Endothelial cell of umbilical vein (primary cell): ENCODE data around the gene MUC4. TPM values are rescaled to one million over a fixed set of nuclear protein-coding genes. Genes with fewer than 3 reads are reported as not detected.

Experiments used
- BruUV-seq: library from RNA; stranded (reverse); fragments of 400-500 nt; replicated peaks from 2 replicates; lab custom pipeline; 2021; lab: Mats Ljungman, UMichigan
- CTCF ChIA-PET: fragments of 300-600, 350-600 bp; sonication (Branson Sonifier 250); formaldehyde crosslinking; loops from one replicate; lab custom pipeline; 2021; ENCODE audit warnings: antibody characterized with exemption, inconsistent platforms; lab: Charles Lee
- POLR2A ChIA-PET: fragments of 300-600, 350-600 bp; sonication (Branson Sonifier 250); formaldehyde crosslinking; loops from one replicate; lab custom pipeline; 2021; ENCODE audit warnings: antibody characterized with exemption, inconsistent platforms; lab: Charles Lee
- DNase-seq: peaks from one replicate; pipeline ENCODE4 v3.0.0-alpha.2; 2011; ENCODE audit warnings: low read depth, low spot score
- FAIRE-seq: peaks from 2 replicates; lab custom pipeline; 2011; peaks lifted over from hg19 to GRCh38; lab: Jason Lieb, UNC
- H2AFZ ChIP-seq: 2 replicates; pipeline ENCODE4 v1.6.0; 2012; ENCODE audit warnings: low read depth, low read length, control low read depth, inconsistent platforms
- H3K27ac ChIP-seq: 2 replicates; pipeline ENCODE4 v1.5.1; 2011; ENCODE audit warnings: low read depth, mild to moderate bottlenecking, control low read depth, low read length, moderate library complexity; ENCODE audit not compliant: insufficient read depth
- H3K27me3 ChIP-seq, 2 experiments: 2 replicates each; pipeline versions ENCODE4 v1.6.0 to v1.6.1; 2011; ENCODE audit warnings: low read length in 2 of 2, mixed read lengths in 1 of 2; ENCODE audit not compliant: control insufficient read depth in 2 of 2, insufficient read depth in 2 of 2
- H3K36me3 ChIP-seq, 2 experiments: 2 replicates in 1 of 2; 3 replicates in 1 of 2; pipeline ENCODE4 v1.5.1; 2011; ENCODE audit warnings: low read length in 2 of 2, mild to moderate bottlenecking in 1 of 2, moderate library complexity in 1 of 2; ENCODE audit not compliant: control insufficient read depth in 2 of 2, insufficient read depth in 2 of 2; ENCODE audit errors: extremely low read depth in 1 of 2
- H3K4me1 ChIP-seq: 3 replicates; pipeline ENCODE4 v1.5.1; 2011; ENCODE audit warnings: mild to moderate bottlenecking, low read length; ENCODE audit not compliant: control insufficient read depth, insufficient read depth; ENCODE audit errors: extremely low read depth
- H3K4me2 ChIP-seq: 2 replicates; pipeline ENCODE4 v1.6.1; 2011; ENCODE audit warnings: low read length, control low read depth, mixed read lengths; ENCODE audit not compliant: insufficient read depth
- H3K4me3 ChIP-seq, 3 experiments: fragments of 200-600 bp in 1 of 3; sonication (generic), shearing (Covaris generic) in 1 of 3; replicated peaks in 1 of 3; 2 replicates each; pipeline ENCODE4 v1.5.1; 2011 to 2016; ENCODE audit warnings: control low read depth in 3 of 3, low read length in 3 of 3, mild to moderate bottlenecking in 2 of 3, inconsistent platforms in 1 of 3, low read depth in 1 of 3, moderate library complexity in 1 of 3; ENCODE audit not compliant: insufficient read depth in 1 of 3
- H3K79me2 ChIP-seq: 2 replicates; pipeline ENCODE4 v1.6.0; 2012; ENCODE audit warnings: low read length, inconsistent platforms; ENCODE audit not compliant: control insufficient read depth, insufficient read depth
- H3K9ac ChIP-seq: replicated peaks from 2 replicates; pipeline ENCODE3; 2011; ENCODE audit warnings: low read length, control low read depth; ENCODE audit not compliant: insufficient read depth; ENCODE audit errors: extremely low read depth
- H3K9me1 ChIP-seq: replicated peaks from 3 replicates; pipeline ENCODE4 v1.6.0; 2011; ENCODE audit warnings: mild to moderate bottlenecking, low read length; ENCODE audit not compliant: control insufficient read depth, insufficient read depth; ENCODE audit errors: extremely low read depth
- H3K9me3 ChIP-seq: replicated peaks from 2 replicates; pipeline ENCODE4 v1.5.1; 2012; ENCODE audit warnings: low read length, inconsistent platforms; ENCODE audit not compliant: control insufficient read depth, insufficient read depth
- H4K20me1 ChIP-seq: replicated peaks from 2 replicates; pipeline ENCODE3; 2011; ENCODE audit warnings: mild to moderate bottlenecking, low read length; ENCODE audit not compliant: control insufficient read depth, insufficient read depth; ENCODE audit errors: extremely low read depth
- CTCF ChIP-seq, 2 donors: IDR thresholded peaks; 1 replicate in 1 of 2; 2 replicates in 1 of 2; pipeline ENCODE4 v1.5.1; 2011; ENCODE audit warnings: low read length in 2 of 2, mild to moderate bottlenecking in 2 of 2, moderate library complexity in 2 of 2, control low read depth in 1 of 2, inconsistent platforms in 1 of 2, low read depth in 1 of 2; ENCODE audit not compliant: insufficient read depth in 1 of 2; ENCODE audit errors: extremely low read depth in 1 of 2
- EZH2 ChIP-seq: IDR thresholded peaks from 2 replicates; pipeline ENCODE4 v1.6.1; 2012; ENCODE audit warnings: borderline replicate concordance, low read depth, mild to moderate bottlenecking, moderate library complexity, low read length, inconsistent platforms; ENCODE audit not compliant: severe bottlenecking
- FOS ChIP-seq: IDR thresholded peaks from 2 replicates; pipeline ENCODE4 v1.6.1; 2011; ENCODE audit warnings: mild to moderate bottlenecking, low read length, moderate library complexity, borderline replicate concordance; ENCODE audit not compliant: insufficient read depth
- GATA2 ChIP-seq: IDR thresholded peaks from 2 replicates; pipeline ENCODE4 v1.7.0; 2011; ENCODE audit warnings: low read depth, mild to moderate bottlenecking, moderate library complexity, mixed read lengths, low read length; ENCODE audit not compliant: insufficient read length, insufficient read depth
- JUN ChIP-seq: IDR thresholded peaks from 2 replicates; pipeline ENCODE4 v1.6.1; 2011; ENCODE audit warnings: borderline replicate concordance, low read depth; ENCODE audit not compliant: insufficient read length, insufficient read depth
- MAX ChIP-seq: IDR thresholded peaks from 2 replicates; pipeline ENCODE4 v1.6.1; 2011; ENCODE audit not compliant: insufficient read depth, insufficient read length
- MYC ChIP-seq: IDR thresholded peaks from one replicate; pipeline ENCODE4 v1.6.1; 2011; ENCODE audit warnings: mild to moderate bottlenecking, low read depth, low read length
- POLR2A ChIP-seq: IDR thresholded peaks from 2 replicates; pipeline ENCODE4 v1.6.1; 2012; ENCODE audit warnings: low read depth, mild to moderate bottlenecking, control low read depth, low read length
- POLR2AphosphoS5 ChIP-seq: IDR thresholded peaks from 2 replicates; pipeline ENCODE4 v1.6.1; 2012; ENCODE audit warnings: low read depth, mild to moderate bottlenecking, control low read depth, low read length, moderate library complexity; ENCODE audit not compliant: insufficient read depth
- dilution Hi-C: fragments of 300-500 bp; cut with MboI; formaldehyde crosslinking; loops from one replicate; pipeline ENCODE4 v1.15.0; 2019; ENCODE audit warnings: low sequenced_read_pairs; ENCODE audit not compliant: extremely low pct_ligation_motif_present
- intact Hi-C: fragments of 100-400 bp; cut with micrococcal nuclease; formaldehyde crosslinking; loops from one replicate; pipeline ENCODE4 v1.10.0; 2022
- polyA plus RNA-seq, 4 experiments: library from polyadenylated mRNA; depleted of rRNA in 3 of 4; stranded (reverse) in 3 of 4; unstranded in 1 of 4; fragments of >200 nt; gene quantifications; 2 replicates each; pipeline versions ENCODE4 v1.2.1 to v1.2.3, GENCODE V29; 2011 to 2012; ENCODE audit warnings: missing spikeins in 1 of 4
- total RNA-seq: library from RNA; stranded (reverse); gene quantifications from 2 replicates; pipeline ENCODE4 v1.2.3, GENCODE V29; 2021

MUC4 gene
- total and polyA plus RNA-seq, 2 donors (not counting 3 experiments of a cell fraction or from before 2014, with no cell fraction given): 0.04 TPM; not detected in 1

- POLR2A ChIA-PET: no interaction called here
Observed at GRCh38 chr3:195815169-195815771, 3.5 kb upstream of the MUC4 start.

More at GRCh38 chr3:195815169-195815771, 3.5 kb upstream of the MUC4 start:
- TF ChIP-seq MYC (no peak), EZH2 (no peak), JUN (no peak), CTCF (IDR thresholded peaks at IDR 0.05; ENCODE audit: extremely low read depth in 1 of 2, insufficient read depth in 1 of 2, low read depth in 1 of 2, low read length in 2 of 2) (no peak), POLR2AphosphoS5 (no peak), FOS (no peak), GATA2 (no peak), MAX (no peak), POLR2A (no peak)
- no peak for FAIRE-seq
- Histone ChIP-seq H3K9ac (no peak overlapping the region), H2AFZ (no peak overlapping the region), H3K9me1 (no peaks in the 10 kb centered on the region), H4K20me1 (no peaks in the 10 kb centered on the region), H3K36me3 (no peaks in the 10 kb centered on the region), H3K27me3 (no peaks in the 10 kb centered on the region), H3K4me2 (no peak overlapping the region), H3K4me1 (no peaks in the 10 kb centered on the region), H3K27ac (no peak overlapping the region), H3K4me3 (no peak overlapping the region), H3K9me3 (no peaks in the 10 kb centered on the region), H3K79me2 (no peaks in the 10 kb centered on the region)
- CTCF ChIA-PET: interaction anchor here (0.9 to 1.5 kb wide), 4 partner anchors 9 to 79 kb away, joined by 3 to 5 read pairs (median 4); no protein-coding TSS in a partner anchor
- intact Hi-C loops (loop anchor here (10.0 kb wide), 1 partner anchor 740 kb away; no protein-coding TSS in a partner anchor), dilution Hi-C loops (no loop called here)
- BruUV-seq: no TSS peak
- no peak for DNase-seq
